ENCODE measurements around the gene TSC2. TPM values are rescaled to one million over a fixed set of nuclear protein-coding genes. Genes with fewer than 3 reads are reported as not detected.
A peak's percentile ranks its signal among the peaks of the same experiment; 100 is the strongest.

Gene TSC2
- total RNA-seq, 1 experiment from 2014 or later = 134 TPM

GRCh38 chr16:2026461-2027023 lies 21.2 kb upstream of the TSC2 start, which contains the start of gene NHERF2 (continued):
- TF ChIP-seq RORB (CRISPR knock-in tag; IDR thresholded peaks at IDR 0.05) (no peak), GRHL2 (CRISPR knock-in tag; IDR thresholded peaks at IDR 0.05; ENCODE audit: insufficient replicate concordance, severe bottlenecking) (no peak)

DNA sequence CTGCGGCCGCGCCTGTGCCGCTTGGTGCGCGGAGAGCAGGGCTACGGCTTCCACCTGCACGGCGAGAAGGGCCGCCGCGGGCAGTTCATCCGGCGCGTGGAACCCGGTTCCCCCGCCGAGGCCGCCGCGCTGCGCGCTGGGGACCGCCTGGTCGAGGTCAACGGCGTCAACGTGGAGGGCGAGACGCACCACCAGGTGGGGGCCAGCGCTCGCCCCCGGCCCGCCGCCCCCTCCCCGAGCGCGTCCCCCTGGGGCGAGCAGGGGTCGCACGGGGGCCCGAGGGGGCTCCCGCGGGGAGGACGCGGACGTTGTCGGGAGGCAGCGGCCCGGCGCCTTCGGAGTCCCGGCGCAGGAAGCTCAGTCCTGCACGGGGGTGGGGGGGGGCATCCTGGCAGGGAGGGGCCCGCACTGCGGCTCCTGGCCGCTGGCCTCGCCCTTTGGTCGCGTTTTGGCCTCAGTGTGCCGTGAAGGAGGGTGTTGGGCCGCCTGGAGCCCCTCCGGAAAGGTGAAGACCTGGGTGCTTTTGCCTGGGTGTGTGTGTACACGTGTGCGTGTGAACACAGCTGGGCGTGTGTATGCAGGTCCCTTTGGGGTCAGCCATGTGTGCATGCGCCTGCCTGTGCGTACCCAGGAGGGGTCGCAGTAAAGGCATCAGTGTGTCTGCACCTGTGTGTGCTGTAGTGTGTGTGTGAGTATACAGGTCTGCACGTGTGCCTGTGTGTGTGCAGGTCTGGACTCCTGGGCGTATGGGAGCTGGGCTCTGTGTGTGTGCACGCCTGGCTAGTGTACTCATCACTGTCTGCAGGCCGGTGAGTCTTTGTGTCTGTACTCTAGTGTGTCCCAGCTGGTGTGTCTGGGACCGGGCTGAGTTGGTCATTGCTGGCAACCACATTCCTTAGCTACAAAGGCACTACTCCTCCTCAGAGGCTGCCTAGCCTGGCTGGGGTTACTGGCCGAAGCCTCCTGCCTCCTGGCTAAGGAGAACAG lies 20.5 kb upstream of the TSC2 start:
- DNase-seq (ENCODE audit: low spot score) = no peak
- Mint-ChIP-seq H3K4me1 (peaks cover 12% of the 10 kb centered on the region), H3K27ac (no peak overlapping the region), H3K9me3 (no peaks in the 10 kb centered on the region), H3K36me3 (no peaks in the 10 kb centered on the region), H3K27me3 (ENCODE audit: low read depth) (peaks cover 34% of the 10 kb centered on the region), H3K4me3 (peak overlapping the region; percentile 75)
- ChIA-PET CTCF (interaction anchor here (0.7 to 2.3 kb wide), 7 partner anchors 11 to 474 kb away, joined by 3 to 16 read pairs (median 4); no protein-coding TSS in a partner anchor), POLR2A (interaction anchor here (0.6 kb wide), 1 partner anchor 55 kb away, joined by 4 read pairs; no protein-coding TSS in a partner anchor)
- TF ChIP-seq ZNF121 (CRISPR knock-in tag; IDR thresholded peaks at IDR 0.05) = 0 out of 2 replicates have a peak, but pooled peaks have one; percentile 39
- TF ChIP-seq, protein P1, sequence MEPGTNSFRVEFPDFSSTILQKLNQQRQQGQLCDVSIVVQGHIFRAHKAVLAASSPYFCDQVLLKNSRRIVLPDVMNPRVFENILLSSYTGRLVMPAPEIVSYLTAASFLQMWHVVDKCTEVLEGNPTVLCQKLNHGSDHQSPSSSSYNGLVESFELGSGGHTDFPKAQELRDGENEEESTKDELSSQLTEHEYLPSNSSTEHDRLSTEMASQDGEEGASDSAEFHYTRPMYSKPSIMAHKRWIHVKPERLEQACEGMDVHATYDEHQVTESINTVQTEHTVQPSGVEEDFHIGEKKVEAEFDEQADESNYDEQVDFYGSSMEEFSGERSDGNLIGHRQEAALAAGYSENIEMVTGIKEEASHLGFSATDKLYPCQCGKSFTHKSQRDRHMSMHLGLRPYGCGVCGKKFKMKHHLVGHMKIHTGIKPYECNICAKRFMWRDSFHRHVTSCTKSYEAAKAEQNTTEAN (CRISPR knock-in tag; IDR thresholded peaks at IDR 0.05) = no peak
- TF ChIP-seq, protein P2, sequence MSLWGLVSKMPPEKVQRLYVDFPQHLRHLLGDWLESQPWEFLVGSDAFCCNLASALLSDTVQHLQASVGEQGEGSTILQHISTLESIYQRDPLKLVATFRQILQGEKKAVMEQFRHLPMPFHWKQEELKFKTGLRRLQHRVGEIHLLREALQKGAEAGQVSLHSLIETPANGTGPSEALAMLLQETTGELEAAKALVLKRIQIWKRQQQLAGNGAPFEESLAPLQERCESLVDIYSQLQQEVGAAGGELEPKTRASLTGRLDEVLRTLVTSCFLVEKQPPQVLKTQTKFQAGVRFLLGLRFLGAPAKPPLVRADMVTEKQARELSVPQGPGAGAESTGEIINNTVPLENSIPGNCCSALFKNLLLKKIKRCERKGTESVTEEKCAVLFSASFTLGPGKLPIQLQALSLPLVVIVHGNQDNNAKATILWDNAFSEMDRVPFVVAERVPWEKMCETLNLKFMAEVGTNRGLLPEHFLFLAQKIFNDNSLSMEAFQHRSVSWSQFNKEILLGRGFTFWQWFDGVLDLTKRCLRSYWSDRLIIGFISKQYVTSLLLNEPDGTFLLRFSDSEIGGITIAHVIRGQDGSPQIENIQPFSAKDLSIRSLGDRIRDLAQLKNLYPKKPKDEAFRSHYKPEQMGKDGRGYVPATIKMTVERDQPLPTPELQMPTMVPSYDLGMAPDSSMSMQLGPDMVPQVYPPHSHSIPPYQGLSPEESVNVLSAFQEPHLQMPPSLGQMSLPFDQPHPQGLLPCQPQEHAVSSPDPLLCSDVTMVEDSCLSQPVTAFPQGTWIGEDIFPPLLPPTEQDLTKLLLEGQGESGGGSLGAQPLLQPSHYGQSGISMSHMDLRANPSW (CRISPR knock-in tag; conservative IDR thresholded peaks at IDR 0.05; ENCODE audit: low read depth) = no peak
- TF ChIP-seq, protein P3, sequence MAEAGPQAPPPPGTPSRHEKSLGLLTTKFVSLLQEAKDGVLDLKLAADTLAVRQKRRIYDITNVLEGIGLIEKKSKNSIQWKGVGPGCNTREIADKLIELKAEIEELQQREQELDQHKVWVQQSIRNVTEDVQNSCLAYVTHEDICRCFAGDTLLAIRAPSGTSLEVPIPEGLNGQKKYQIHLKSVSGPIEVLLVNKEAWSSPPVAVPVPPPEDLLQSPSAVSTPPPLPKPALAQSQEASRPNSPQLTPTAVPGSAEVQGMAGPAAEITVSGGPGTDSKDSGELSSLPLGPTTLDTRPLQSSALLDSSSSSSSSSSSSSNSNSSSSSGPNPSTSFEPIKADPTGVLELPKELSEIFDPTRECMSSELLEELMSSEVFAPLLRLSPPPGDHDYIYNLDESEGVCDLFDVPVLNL (CRISPR knock-in tag; IDR thresholded peaks at IDR 0.05; ENCODE audit: borderline replicate concordance, low read depth) = peak; percentile 51; the same call in 1 of the 2 replicates
- ATAC-seq = no peak

DNA sequence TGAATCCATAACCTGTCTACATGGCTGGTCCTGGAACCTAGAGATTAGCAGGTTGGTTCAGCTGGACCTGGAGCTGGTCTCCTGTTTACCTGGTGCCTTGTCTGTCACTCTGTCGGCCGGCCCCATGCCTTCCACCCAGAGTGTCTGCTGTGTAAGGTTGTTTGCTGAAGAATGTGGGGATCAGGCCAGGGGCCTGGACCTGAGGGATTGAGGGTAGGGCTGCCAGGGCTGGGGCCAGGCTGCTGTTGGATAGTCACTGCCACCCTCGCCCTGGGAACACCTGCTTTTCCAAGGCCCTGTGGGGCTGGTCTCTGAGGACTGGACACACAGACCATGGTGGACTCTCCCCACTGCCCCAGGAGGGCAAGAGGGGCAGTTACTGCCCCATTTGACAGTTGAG lies 19.6 kb upstream of the TSC2 start:
- TF ChIP-seq, protein P2 (CRISPR knock-in tag; conservative IDR thresholded peaks at IDR 0.05; ENCODE audit: low read depth) = no peak
- TF ChIP-seq IRF2 (CRISPR knock-in tag; IDR thresholded peaks at IDR 0.05; ENCODE audit: borderline replicate concordance, low read depth) (no peak), JAZF1 (CRISPR knock-in tag; IDR thresholded peaks at IDR 0.05) (no peak), NFYB (CRISPR knock-in tag; conservative IDR thresholded peaks at IDR 0.05; ENCODE audit: low read depth) (no peak)
- TF ChIP-seq, protein P1 (CRISPR knock-in tag; IDR thresholded peaks at IDR 0.05) = no peak
- TF ChIP-seq, protein P4, sequence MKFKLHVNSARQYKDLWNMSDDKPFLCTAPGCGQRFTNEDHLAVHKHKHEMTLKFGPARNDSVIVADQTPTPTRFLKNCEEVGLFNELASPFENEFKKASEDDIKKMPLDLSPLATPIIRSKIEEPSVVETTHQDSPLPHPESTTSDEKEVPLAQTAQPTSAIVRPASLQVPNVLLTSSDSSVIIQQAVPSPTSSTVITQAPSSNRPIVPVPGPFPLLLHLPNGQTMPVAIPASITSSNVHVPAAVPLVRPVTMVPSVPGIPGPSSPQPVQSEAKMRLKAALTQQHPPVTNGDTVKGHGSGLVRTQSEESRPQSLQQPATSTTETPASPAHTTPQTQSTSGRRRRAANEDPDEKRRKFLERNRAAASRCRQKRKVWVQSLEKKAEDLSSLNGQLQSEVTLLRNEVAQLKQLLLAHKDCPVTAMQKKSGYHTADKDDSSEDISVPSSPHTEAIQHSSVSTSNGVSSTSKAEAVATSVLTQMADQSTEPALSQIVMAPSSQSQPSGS (CRISPR knock-in tag; IDR thresholded peaks at IDR 0.05; ENCODE audit: borderline replicate concordance, low read depth) = no peak
- Mint-ChIP-seq H3K36me3 (no peaks in the 10 kb centered on the region), H3K9me3 (no peaks in the 10 kb centered on the region), H3K27me3 (ENCODE audit: low read depth) (peaks cover 26% of the 10 kb centered on the region), H3K4me1 (peaks cover 8% of the 10 kb centered on the region), H3K27ac (no peak overlapping the region), H3K4me3 (peak overlapping the region; percentile 75)
- ChIA-PET CTCF (interaction anchor here (0.9 to 2.3 kb wide), 4 partner anchors 12 to 112 kb away, joined by 3 to 16 read pairs (median 8); no protein-coding TSS in a partner anchor), POLR2A (no interaction called here)
- no peak for DNase-seq (ENCODE audit: low spot score)
- no peak for ATAC-seq
